IMR-90 (cell line): ENCODE results near the gene CCNL2. TPM values are rescaled to one million over a fixed set of nuclear protein-coding genes. Genes with fewer than 3 reads are reported as not detected.
A peak's percentile ranks its signal among the peaks of the same experiment; 100 is the strongest.

ENCODE experiments used
- ATAC-seq: fragments of 200-7000 bp; cut with Tn5 transposase; 2 replicates; pipeline ENCODE4 v1.9.1; 2020; ENCODE audit warnings: low read depth, mild to moderate bottlenecking, moderate library complexity
- BruUV-seq: library from RNA; stranded (reverse); fragments of 400-500 nt; replicated peaks from 2 replicates; lab custom pipeline; 2021; lab: Mats Ljungman, UMichigan
- CTCF ChIA-PET: fragments of 300-600 bp; formaldehyde crosslinking; extraction: SDS; loops from one replicate; lab custom pipeline; 2021; ENCODE audit warnings: antibody characterized with exemption; lab: Yijun Ruan, JAX
- POLR2A ChIA-PET: fragments of 300-600 bp; sonication (Branson Sonifier 250); formaldehyde crosslinking; loops from one replicate; lab custom pipeline; 2022; ENCODE audit warnings: antibody characterized with exemption; ENCODE audit not compliant: unreplicated experiment; lab: Charles Lee
- DNase-seq: peaks from one replicate; pipeline ENCODE4 v3.0.0; 2013
- H2AFZ ChIP-seq: replicated peaks from 2 replicates; pipeline ENCODE3; 2013; ENCODE audit warnings: low read length, mild to moderate bottlenecking; ENCODE audit not compliant: poor library complexity
- H2AK5ac ChIP-seq: 2 replicates; pipeline ENCODE4 v1.6.1; 2013; ENCODE audit warnings: low read depth, low read length, inconsistent platforms
- H2AK9ac ChIP-seq: replicated peaks from 2 replicates; pipeline ENCODE3; 2013; ENCODE audit warnings: mild to moderate bottlenecking, low read depth, low read length, moderate library complexity; ENCODE audit not compliant: poor library complexity
- H2BK120ac ChIP-seq: 2 replicates; pipeline ENCODE4 v1.6.1; 2013; ENCODE audit warnings: low read depth, low read length, inconsistent platforms
- H2BK15ac ChIP-seq: 3 replicates; pipeline ENCODE4 v1.6.1; 2013; ENCODE audit warnings: low read depth, low read length, inconsistent platforms
- H2BK20ac ChIP-seq: 2 replicates; pipeline ENCODE4 v1.6.1; 2013; ENCODE audit warnings: low read depth, mild to moderate bottlenecking, inconsistent platforms, low read length, moderate library complexity
- H2BK5ac ChIP-seq: 2 replicates; pipeline ENCODE4 v1.6.1; 2013; ENCODE audit warnings: mild to moderate bottlenecking, low read depth, low read length, inconsistent platforms; ENCODE audit not compliant: poor library complexity, severe bottlenecking
- H3K14ac ChIP-seq: replicated peaks from 2 replicates; pipeline ENCODE4 v1.6.1; 2013; ENCODE audit warnings: low read depth, low read length, inconsistent platforms
- H3K18ac ChIP-seq: 2 replicates; pipeline ENCODE4 v1.6.1; 2013; ENCODE audit warnings: low read depth, low read length, control low read depth
- H3K23ac ChIP-seq: 2 replicates; pipeline ENCODE4 v1.6.1; 2013; ENCODE audit warnings: low read depth, low read length, inconsistent platforms
- H3K27ac ChIP-seq: 2 replicates; pipeline ENCODE4 v1.5.1; 2013; ENCODE audit warnings: mild to moderate bottlenecking, control low read depth, low read length; ENCODE audit not compliant: insufficient read depth
- H3K27me3 ChIP-seq: 2 replicates; pipeline ENCODE4 v1.6.1; 2013; ENCODE audit warnings: low read length; ENCODE audit not compliant: control insufficient read depth, insufficient read depth
- H3K36me3 ChIP-seq: 2 replicates; pipeline ENCODE4 v1.6.1; 2013; ENCODE audit warnings: low read length, mixed read lengths; ENCODE audit not compliant: control insufficient read depth, insufficient read depth
- H3K4ac ChIP-seq: 2 replicates; pipeline ENCODE4 v1.6.1; 2013; ENCODE audit warnings: low read depth, low read length, inconsistent platforms
- H3K4me1 ChIP-seq: 2 replicates; pipeline ENCODE4 v1.6.1; 2013; ENCODE audit warnings: low read length, mixed read lengths; ENCODE audit not compliant: control insufficient read depth, insufficient read depth
- H3K4me2 ChIP-seq: 2 replicates; pipeline ENCODE4 v1.6.1; 2013; ENCODE audit warnings: low read depth, mild to moderate bottlenecking, control low read depth, low read length, moderate library complexity
- H3K4me3 ChIP-seq: 2 replicates; pipeline ENCODE4 v1.5.1; 2013; ENCODE audit warnings: low read depth, mild to moderate bottlenecking, control low read depth, low read length, moderate library complexity; ENCODE audit not compliant: insufficient read depth
- H3K56ac ChIP-seq: 2 replicates; pipeline ENCODE4 v1.6.1; 2013; ENCODE audit warnings: low read length, inconsistent platforms; ENCODE audit not compliant: insufficient read depth; ENCODE audit errors: extremely low read depth
- H3K79me1 ChIP-seq, 2 experiments: 2 replicates each; pipeline ENCODE4 v1.6.1; 2013; ENCODE audit warnings: low read length in 2 of 2, inconsistent platforms in 1 of 2, low read depth in 1 of 2
- H3K9ac ChIP-seq: 2 replicates; pipeline ENCODE4 v1.6.1; 2013; ENCODE audit warnings: low read depth, low read length, control low read depth
- H3K9me1 ChIP-seq: 2 replicates; pipeline ENCODE4 v1.6.1; 2013; ENCODE audit warnings: low read length, inconsistent platforms; ENCODE audit not compliant: insufficient read depth
- H3K9me3 ChIP-seq: 2 replicates; pipeline ENCODE4 v1.6.1; 2013; ENCODE audit warnings: low read length; ENCODE audit not compliant: control insufficient read depth, insufficient read depth
- H4K20me1 ChIP-seq: 2 replicates; pipeline ENCODE4 v1.6.1; 2013; ENCODE audit warnings: low read length, inconsistent platforms; ENCODE audit not compliant: insufficient read depth
- H4K5ac ChIP-seq: 2 replicates; pipeline ENCODE4 v1.6.1; 2013; ENCODE audit warnings: mild to moderate bottlenecking, low read depth, low read length, control low read depth
- H4K8ac ChIP-seq, 2 experiments: 2 replicates each; pipeline ENCODE4 v1.6.1; 2013; ENCODE audit warnings: low read depth in 2 of 2, low read length in 2 of 2, control low read depth in 1 of 2, inconsistent platforms in 1 of 2
- H4K91ac ChIP-seq: 2 replicates; pipeline ENCODE4 v1.6.1; 2013; ENCODE audit warnings: low read depth, low read length, inconsistent platforms; ENCODE audit not compliant: insufficient read depth
- BHLHE40 ChIP-seq: fragments of 150-350 bp; IDR thresholded peaks from 2 replicates; pipeline ENCODE4 v1.6.1; 2016; ENCODE audit warnings: mild to moderate bottlenecking, low read depth, low read length
- MAFK ChIP-seq: IDR thresholded peaks from 2 replicates; pipeline ENCODE4 v1.6.1; 2012; ENCODE audit warnings: low read depth, low read length, improper control_type of control experiment
- WGBS, 2 experiments: methylation state at CpG; one replicate each; pipeline versions ENCODE4 v1.1.5 to v1.1.7; 2013; ENCODE audit warnings: missing lambda C conversion rate in 2 of 2; ENCODE audit not compliant: insufficient read length in 1 of 2; ENCODE audit errors: extremely low coverage in 2 of 2; 5-methylcytosine and 5-hydroxymethylcytosine counted together
- dilution Hi-C: fragments of 300-500 bp; cut with HindIII; formaldehyde crosslinking; loops from one replicate; pipeline ENCODE4 v1.14.3; 2018; ENCODE audit warnings: low sequenced_read_pairs; ENCODE audit not compliant: unreplicated experiment
- in situ Hi-C: fragments of 300-500 bp; cut with MboI; formaldehyde crosslinking; loops from 3 replicates; pipeline ENCODE4 v1.14.3; 2019; ENCODE audit warnings: low sequenced_read_pairs, inconsistent platforms, mixed read lengths
- intact Hi-C: fragments of 100-400 bp; cut with micrococcal nuclease; formaldehyde crosslinking; loops from 2 replicates; pipeline ENCODE4 v1.10.0; 2022
- polyA plus RNA-seq, 3 experiments: library from polyadenylated mRNA; depleted of rRNA; stranded (reverse); fragments of >200 nt; gene quantifications; 2 replicates each; pipeline ENCODE4 v1.2.3, GENCODE V29; 2012; ENCODE audit warnings: low replicate concordance in 1 of 3
- total RNA-seq: library from RNA; depleted of rRNA; stranded (reverse); fragments of >200 nt; gene quantifications from 2 replicates; pipeline ENCODE4 v1.2.3, GENCODE V29; 2012

CCNL2 gene
- total and polyA plus RNA-seq, 2 of the 4 experiments (the other 2 are of a cell fraction) = 53.9 to 239 TPM

DNA sequence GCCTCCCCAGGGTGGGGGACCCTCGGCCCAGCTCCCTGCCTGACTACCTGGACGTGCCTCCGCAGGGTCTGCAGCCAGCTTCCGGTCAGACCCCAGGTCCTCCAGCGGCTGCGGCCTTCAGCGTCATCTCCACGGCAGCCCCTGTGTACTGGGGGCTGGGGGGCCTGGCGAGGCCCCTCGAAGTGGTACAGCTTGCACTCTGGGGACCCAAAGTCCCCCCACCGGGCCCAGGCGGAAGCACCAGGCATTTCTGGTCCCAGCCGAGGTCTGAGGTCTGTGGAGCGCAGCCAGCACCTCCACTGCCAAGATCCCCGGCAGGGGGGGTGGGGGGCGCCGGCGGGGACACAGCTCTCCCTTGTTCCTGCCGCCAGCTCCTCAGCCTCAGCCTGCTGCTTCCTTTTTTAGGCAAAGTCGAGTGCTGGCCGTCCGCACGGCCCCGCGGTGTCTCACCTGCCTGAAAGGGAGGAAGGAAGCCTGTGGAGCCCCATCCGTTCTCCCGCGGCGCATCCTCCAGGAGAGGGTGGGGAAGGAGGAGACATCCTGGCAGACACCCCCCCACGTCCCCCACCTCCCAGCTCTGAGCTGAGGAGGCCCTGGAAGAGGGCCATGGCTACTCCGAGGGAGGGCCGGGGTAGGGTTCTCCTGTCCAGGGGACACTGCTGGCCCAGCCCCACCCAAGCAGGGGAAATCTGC, 35.1 kb upstream of the CCNL2 start (continued):
- TF ChIP-seq MAFK = no peak

DNA sequence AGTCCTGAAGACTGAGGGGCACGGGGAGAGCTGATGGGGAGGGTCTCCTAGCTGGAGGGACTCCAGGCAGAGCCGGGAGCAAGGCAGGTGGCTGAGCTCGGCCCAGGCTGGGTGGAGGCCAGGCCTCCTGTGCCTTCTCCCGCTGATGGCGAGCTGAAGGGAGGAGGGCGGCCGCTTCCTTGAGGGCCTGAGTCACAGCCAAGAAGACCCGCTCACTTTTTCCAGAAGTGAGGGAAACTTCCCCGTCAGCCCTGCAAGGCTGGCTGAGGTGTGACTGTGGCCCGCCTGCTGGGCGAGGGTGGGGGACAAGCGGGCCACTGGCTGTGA, 34.6 kb upstream of the CCNL2 start:
- dilution Hi-C loops = no loop called here
- BruUV-seq = no TSS peak

More for the DNA sequence above, 34.6 kb upstream of the CCNL2 start:
- H3K9me3 ChIP-seq = no peaks in the 10 kb centered on the region
- H4K8ac ChIP-seq = peak overlapping the region in 1 of 2 experiments; percentile 76; a peak in 1 of 4 replicates
- H4K20me1 ChIP-seq = no peaks in the 10 kb centered on the region
- no peaks in the 10 kb centered on the region; the same call in 1 of the 2 replicates for H3K27me3 ChIP-seq
- intact Hi-C loops = no loop called here
- no peak overlapping the region for H2BK120ac ChIP-seq
- peak overlapping the region; percentile 82 for H2AFZ ChIP-seq
- H3K4me2 ChIP-seq = no peak overlapping the region
- CTCF ChIA-PET = interaction anchor here (0.6 kb wide), 1 partner anchor 133 kb away, joined by 5 read pairs; no protein-coding TSS in a partner anchor
- in situ Hi-C loops = no loop called here
- H2AK5ac ChIP-seq = 0 out of 2 replicates have a peak overlapping the region, but pooled peaks have one; percentile 8
- H2AK9ac ChIP-seq = peak overlapping the region; percentile 65
- H3K56ac ChIP-seq = no peak overlapping the region
- 0 out of 2 replicates have a peak overlapping the region, but pooled peaks have one; percentile 11 for H3K14ac ChIP-seq
- no peak overlapping the region for H3K9ac ChIP-seq
- no peak overlapping the region for H2BK5ac ChIP-seq
- no peak overlapping the region for H3K4ac ChIP-seq
- no peak overlapping the region for H3K4me3 ChIP-seq
- no peak overlapping the region; the same call in 1 of the 2 replicates for H3K27ac ChIP-seq
- H3K23ac ChIP-seq = no peak overlapping the region
- ATAC-seq (no peak), DNase-seq (peak; percentile 39)
- H3K36me3 ChIP-seq = no peaks in the 10 kb centered on the region
- no peak overlapping the region for H4K5ac ChIP-seq
- H3K9me1 ChIP-seq = 0 out of 2 replicates have a peak, but pooled peaks cover 7% of the 10 kb centered on the region
- H2BK20ac ChIP-seq = no peak overlapping the region
- H4K91ac ChIP-seq = no peak overlapping the region
- POLR2A ChIA-PET = no interaction called here
- WGBS, 2 experiments = 16% methylated on average over 8 of the region's 12 CpGs; no CpG with 5 or more reads in 1 of the 2 experiments
- H2BK15ac ChIP-seq = no peak overlapping the region
- TF ChIP-seq BHLHE40 = no peak
- H3K18ac ChIP-seq = no peak overlapping the region
- 0 out of 4 replicates have a peak, but pooled peaks cover 0 to 3% of the 10 kb centered on the region in 2 experiments for H3K79me1 ChIP-seq
- H3K4me1 ChIP-seq = peaks cover 25% of the 10 kb centered on the region
